Esophagus squamous epithelium (tissue), 5 donors: Measurements from ENCODE around the gene SLC16A5. TPM values are rescaled to one million over a fixed set of nuclear protein-coding genes. Genes with fewer than 3 reads are reported as not detected.
"Not testable (repeated sequence)": the region's sequence is repeated elsewhere in the genome, so short reads cannot be mapped to it uniquely, and the experiment has no call there.

Experiments
- DNase-seq: peaks from one replicate; lab custom pipeline; 2025; lab: John Stamatoyannopoulos, UW
- H3K27ac ChIP-seq, 4 donors: fragments of 200-600 bp; sonication (generic); one replicate each; pipeline ENCODE4 v1.5.1; 2016 to 2019; ENCODE audit warnings: mild to moderate bottlenecking in 1 of 4
- H3K27me3 ChIP-seq, 4 donors: fragments of 200-600 bp; sonication (generic); 1 replicate in 3 of 4; 2 replicates in 1 of 4; pipeline versions ENCODE4 v1.5.1 to v1.6.0; 2017 to 2021; ENCODE audit warnings: antibody characterized with exemption in 1 of 4
- H3K36me3 ChIP-seq, 3 donors: fragments of 200-600 bp; sonication (generic); one replicate each; pipeline ENCODE4 v1.5.1; 2016 to 2019
- H3K4me1 ChIP-seq, 3 donors: fragments of 200-600 bp; sonication (generic); one replicate each; pipeline ENCODE4 v1.5.1; 2017 to 2019
- H3K4me3 ChIP-seq, 4 donors: fragments of 200-600 bp; sonication (generic); 1 replicate in 3 of 4; 2 replicates in 1 of 4; pipeline ENCODE4 v1.5.1; 2016 to 2019; ENCODE audit warnings: mild to moderate bottlenecking in 2 of 4, moderate library complexity in 1 of 4
- H3K9me3 ChIP-seq, 3 donors: fragments of 200-600 bp; sonication (generic); one replicate each; pipeline ENCODE4 v1.5.1; 2016 to 2019
- POLR2A ChIP-seq, 4 donors: fragments of 450-650 bp; IDR thresholded peaks; one replicate each; pipeline ENCODE4 v1.6.1; 2017; ENCODE audit warnings: antibody characterized with exemption in 4 of 4, mild to moderate bottlenecking in 4 of 4, moderate library complexity in 3 of 4
- WGBS, 2 donors: methylation state at CpG; one replicate each; pipeline ENCODE4 v1.1.5; 2018; 5-methylcytosine and 5-hydroxymethylcytosine counted together
- intact Hi-C: fragments of 100-400 bp; cut with DNase I; formaldehyde crosslinking; loops from one replicate; pipeline ENCODE4 v1.15.0; 2022
- total RNA-seq, 4 donors: library from RNA; depleted of rRNA; stranded (reverse); fragments of >200 nt; gene quantifications; one replicate each; pipeline ENCODE4 v1.1.0, GENCODE V29; 2016
- TF ChIP-seq, protein P1 (sequence below), 6 experiments: fragments of 450-650 bp in 4 of 6; fragments of 200-600 bp in 2 of 6; sonication (generic) in 2 of 6; IDR thresholded peaks; one replicate each; pipeline ENCODE4 v1.5.1; 2016 to 2019; ENCODE audit warnings: antibody characterized with exemption in 6 of 6, mild to moderate bottlenecking in 4 of 6, moderate library complexity in 4 of 6
- donor health status: DM: yes; HTN: yes; CAD: no.

Gene SLC16A5
- total RNA-seq, 4 donors from 2014 or later, result 13.4 to 22.9 (median 17.4) TPM

DNA sequence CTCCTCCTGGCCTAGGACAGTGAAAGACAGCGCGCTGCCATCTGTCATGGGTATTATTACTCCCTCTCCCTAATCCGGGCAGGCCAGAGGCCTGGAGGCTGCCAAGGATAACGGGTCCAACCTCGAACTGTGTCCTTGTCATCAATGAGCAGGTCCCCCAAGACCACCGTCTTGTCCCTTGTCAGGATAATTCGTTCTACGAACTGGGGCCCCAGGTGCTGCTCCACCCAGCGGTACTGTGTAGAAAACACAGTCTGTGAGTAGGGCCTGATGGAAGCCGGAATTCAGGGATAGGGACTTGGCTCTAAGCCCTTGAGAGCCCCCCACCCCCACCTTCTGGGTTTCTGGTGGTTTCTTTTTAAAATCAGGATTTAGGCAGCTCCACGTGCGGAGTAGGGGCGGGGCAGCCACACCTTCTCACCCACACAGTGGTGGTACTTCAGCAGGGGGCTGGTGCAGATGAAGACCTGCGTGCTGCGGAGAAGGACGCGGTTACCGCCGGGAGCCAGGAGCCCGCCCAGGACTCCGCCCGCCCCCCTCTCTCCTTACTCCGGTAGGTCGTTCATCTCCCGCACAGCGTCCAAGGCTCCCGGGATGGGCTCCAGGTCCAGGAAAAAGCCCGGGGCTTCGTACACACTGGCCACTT is 43.0 kb downstream of the SLC16A5 start:
- 9 to 10% methylated on average over 2 to 9 of the region's 29 CpGs for WGBS, 2 donors
- TF ChIP-seq POLR2A (IDR thresholded peaks at IDR 0.05), result no peak
- TF ChIP-seq, protein P1, sequence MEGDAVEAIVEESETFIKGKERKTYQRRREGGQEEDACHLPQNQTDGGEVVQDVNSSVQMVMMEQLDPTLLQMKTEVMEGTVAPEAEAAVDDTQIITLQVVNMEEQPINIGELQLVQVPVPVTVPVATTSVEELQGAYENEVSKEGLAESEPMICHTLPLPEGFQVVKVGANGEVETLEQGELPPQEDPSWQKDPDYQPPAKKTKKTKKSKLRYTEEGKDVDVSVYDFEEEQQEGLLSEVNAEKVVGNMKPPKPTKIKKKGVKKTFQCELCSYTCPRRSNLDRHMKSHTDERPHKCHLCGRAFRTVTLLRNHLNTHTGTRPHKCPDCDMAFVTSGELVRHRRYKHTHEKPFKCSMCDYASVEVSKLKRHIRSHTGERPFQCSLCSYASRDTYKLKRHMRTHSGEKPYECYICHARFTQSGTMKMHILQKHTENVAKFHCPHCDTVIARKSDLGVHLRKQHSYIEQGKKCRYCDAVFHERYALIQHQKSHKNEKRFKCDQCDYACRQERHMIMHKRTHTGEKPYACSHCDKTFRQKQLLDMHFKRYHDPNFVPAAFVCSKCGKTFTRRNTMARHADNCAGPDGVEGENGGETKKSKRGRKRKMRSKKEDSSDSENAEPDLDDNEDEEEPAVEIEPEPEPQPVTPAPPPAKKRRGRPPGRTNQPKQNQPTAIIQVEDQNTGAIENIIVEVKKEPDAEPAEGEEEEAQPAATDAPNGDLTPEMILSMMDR (IDR thresholded peaks at IDR 0.05), result peak in 4 of 6 experiments; percentile 38 to 62 (median 46)
- H3K36me3 ChIP-seq, result peaks cover 0 to 24% (median 15%) of the 10 kb centered on the region in 3 donors
- no peak for DNase-seq
- H3K4me1 ChIP-seq, result peaks cover 11 to 90% (median 42%) of the 10 kb centered on the region in 3 donors
- intact Hi-C loops, result loop anchor here (5.0 kb wide), 1 partner anchor 37 kb away; no protein-coding TSS in a partner anchor
- H3K9me3 ChIP-seq, result no peaks in the 10 kb centered on the region
- H3K27me3 ChIP-seq, result no peaks in the 10 kb centered on the region
- H3K4me3 ChIP-seq, result peak overlapping the region; percentile 63 to 92 (median 74)
- peak overlapping the region; percentile 90 to 97 (median 92) for H3K27ac ChIP-seq

DNA sequence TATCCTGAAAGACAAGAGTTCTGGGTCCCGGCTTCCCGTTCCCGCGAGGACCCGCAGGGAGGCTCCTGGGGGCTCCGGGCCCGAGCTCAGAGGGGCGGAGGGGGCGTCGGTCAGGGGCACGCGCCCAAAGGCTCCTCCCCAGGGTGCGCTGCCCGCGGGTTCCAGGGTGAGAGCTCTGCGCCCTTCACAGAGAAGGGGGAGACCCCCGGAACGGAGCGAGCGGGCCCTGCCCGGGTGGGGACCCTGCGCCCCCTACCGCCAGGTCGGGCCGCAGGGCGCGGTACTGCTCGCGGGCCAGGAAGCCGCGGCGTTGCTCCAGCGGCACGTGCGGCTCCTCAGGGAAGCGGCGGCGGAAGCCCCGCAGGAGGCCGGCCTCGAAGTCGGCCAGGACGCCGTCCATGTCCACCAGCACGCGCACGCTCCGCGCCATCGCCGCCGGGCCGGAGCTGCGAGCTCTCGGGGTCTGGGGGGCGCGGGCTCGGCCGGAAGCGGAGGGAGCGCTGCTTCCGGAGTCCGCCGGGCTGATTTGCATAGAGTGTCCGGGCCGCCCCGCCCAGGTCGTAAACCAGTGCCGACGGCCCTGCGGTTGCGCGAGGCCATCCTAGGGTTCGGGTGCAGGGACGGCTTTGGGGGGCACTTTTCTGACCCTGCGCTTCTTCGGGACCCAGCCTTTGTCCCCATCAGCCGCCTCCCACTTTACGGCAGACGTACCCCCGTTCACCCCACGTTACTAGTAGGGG is 43.7 kb downstream of the SLC16A5 start, which contains the start of gene NT5C:
NT5C (minus strand) TSS at position 465 of the 740 bp plus-strand sequence; CDS start at position 430, 35 bp downstream.
- Histone ChIP-seq H3K27me3 (no peaks in the 10 kb centered on the region), H3K9me3 (no peaks in the 10 kb centered on the region), H3K27ac (peak within 1 kb of the TSS; percentile 90 to 97 (median 92)), H3K36me3 (peaks cover 0 to 24% (median 15%) of the 10 kb centered on the region in 3 donors), H3K4me1 (peaks cover 8 to 90% (median 43%) of the 10 kb centered on the region in 3 donors), H3K4me3 (peak within 1 kb of the TSS; percentile 63 to 92 (median 74))
- no peak for DNase-seq
- intact Hi-C loops, result loop anchor here (5.0 kb wide), 1 partner anchor 36 kb away; no protein-coding TSS in a partner anchor
- WGBS, 2 donors, result 0% methylated on average over 4 to 9 of the region's 82 CpGs
- TF ChIP-seq, protein P1 (IDR thresholded peaks at IDR 0.05), result peak; percentile 37 to 72 (median 62)
- TF ChIP-seq POLR2A (IDR thresholded peaks at IDR 0.05), result peak in 2 of 4 donors; percentile 63 to 67

DNA sequence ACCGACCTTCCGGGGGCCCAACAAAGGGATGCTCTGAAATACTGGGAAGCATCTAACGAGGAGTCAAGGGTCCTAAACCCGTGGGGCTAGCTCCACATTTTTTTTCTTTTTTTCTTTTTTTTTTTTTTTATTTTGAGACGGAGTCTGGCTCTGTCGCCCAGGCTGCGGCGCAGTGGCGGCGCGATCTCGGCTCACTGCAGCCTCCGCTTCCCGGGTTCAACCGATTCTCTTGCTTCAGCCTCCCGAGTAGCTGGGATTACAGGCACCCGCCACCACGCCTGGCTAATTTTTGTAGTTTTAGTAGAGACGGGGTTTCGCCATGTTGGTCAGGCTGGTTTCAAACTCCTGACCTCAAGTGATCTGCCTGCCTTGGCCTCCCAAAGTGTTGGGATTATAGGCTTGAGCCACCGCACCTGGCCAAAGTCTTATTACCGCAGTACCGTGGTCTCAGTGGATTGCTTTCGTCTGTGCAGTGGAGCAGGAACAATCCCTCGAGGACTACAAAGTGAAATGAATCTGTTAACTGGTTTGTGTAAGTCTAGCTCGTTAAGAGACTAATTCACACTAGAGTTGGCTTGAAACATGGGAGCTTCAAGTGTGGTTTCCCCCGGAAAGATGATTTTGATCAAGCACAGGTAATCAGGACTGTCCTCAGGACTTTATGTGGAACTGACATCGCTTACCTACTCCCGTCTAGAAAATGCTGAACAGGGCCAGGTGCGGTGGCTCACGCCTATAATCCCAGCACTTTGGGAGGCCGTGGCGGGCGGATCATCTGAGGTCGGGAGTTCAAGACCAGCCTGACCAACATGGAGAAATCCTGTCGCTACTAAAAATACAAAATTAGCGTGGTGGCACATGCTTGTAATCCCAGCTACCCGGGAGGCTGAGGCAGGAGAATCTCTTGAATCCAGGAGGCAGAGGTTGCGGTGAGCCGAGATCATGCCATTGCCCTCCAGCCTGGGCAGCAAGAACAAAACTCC is 44.6 kb downstream of the SLC16A5 start:
- Histone ChIP-seq H3K36me3 (peaks cover 0 to 24% (median 15%) of the 10 kb centered on the region in 3 donors), H3K4me3 (peak overlapping the region; percentile 63 to 92 (median 74)), H3K27ac (peak overlapping the region; percentile 90 to 97 (median 92)), H3K4me1 (peaks cover 8 to 89% (median 41%) of the 10 kb centered on the region in 3 donors)
- H3K9me3 ChIP-seq, DNase-seq, H3K27me3 ChIP-seq: not testable (repeated sequence)
- 68 to 74% methylated on average over 20 to 30 of the region's 40 CpGs for WGBS, 2 donors
- intact Hi-C loops, result loop anchor here (5.0 kb wide), 1 partner anchor 35 kb away; no protein-coding TSS in a partner anchor

DNA sequence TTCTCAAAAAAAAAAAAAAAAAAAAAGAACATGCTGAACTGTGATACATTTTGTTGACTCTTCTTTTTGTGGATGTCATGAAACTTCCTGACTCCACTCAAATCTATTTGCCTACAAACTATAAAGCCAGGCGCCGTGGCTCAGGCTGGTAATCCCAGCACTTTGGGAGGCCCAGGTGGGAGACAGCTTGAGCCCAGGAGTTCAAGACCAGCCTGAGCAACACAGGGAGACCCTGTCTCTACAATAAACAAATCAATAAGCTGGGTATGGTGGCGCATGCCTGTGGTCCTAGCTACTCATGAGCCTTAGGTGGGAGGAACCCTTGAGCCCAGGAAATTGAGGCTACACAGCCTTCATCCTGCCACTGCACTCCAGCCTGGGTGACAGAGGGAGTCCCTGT is 45.2 kb downstream of the SLC16A5 start:
- no peak for DNase-seq
- intact Hi-C loops, result loop anchor here (5.0 kb wide), 1 partner anchor 34 kb away; no protein-coding TSS in a partner anchor
- Histone ChIP-seq H3K4me1 (peaks cover 8 to 82% (median 34%) of the 10 kb centered on the region in 3 donors), H3K36me3 (peaks cover 0 to 24% (median 15%) of the 10 kb centered on the region in 3 donors), H3K9me3 (no peaks in the 10 kb centered on the region), H3K4me3 (no peak overlapping the region), H3K27ac (no peak overlapping the region), H3K27me3 (no peaks in the 10 kb centered on the region)
- TF ChIP-seq, protein P1 (IDR thresholded peaks at IDR 0.05), result no peak
- TF ChIP-seq POLR2A (IDR thresholded peaks at IDR 0.05), result no peak
- WGBS, 2 donors, result 85 to 100% methylated on average over 3 of the region's 3 CpGs

DNA sequence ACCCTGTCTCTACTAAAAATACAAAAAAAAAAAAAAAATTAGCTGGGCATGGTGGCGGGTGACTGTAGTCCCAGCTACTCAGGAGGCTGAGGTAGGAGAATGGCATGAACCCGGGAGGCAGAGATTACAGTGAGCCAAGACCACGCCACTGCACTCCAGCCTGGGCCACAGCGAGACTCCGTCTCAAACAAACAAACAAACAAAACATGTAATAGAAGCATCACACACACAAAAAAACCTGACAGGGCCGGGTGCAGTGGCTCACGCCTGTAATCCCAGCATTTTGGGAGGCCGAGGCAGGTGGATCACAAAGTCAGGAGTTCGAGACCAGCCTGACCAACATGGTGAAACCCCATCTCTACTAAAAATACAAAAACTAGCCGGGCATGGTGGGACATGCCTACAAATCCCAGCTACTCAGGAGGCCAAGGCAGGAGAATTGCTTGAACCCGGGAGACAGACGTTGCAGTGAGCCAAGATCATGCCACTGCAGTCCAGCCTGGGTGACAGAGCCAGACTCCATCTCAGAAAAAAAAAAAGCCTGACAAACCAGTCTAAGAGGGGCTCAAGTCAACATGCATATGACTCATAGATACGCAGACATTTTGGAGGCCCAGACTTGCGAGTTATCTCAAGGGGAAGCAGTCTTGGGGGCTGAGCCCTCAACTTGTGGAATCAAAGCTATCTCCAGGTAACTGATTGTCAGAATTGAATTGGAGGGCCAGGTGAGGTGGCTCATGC is 46.0 kb downstream of the SLC16A5 start:
- H3K4me3 ChIP-seq, H3K9me3 ChIP-seq, H3K27me3 ChIP-seq, DNase-seq: not testable (repeated sequence)
- H3K27ac ChIP-seq, result peak overlapping the region in 3 of 4 donors; percentile 49 to 76 (median 65)
- WGBS, 2 donors, result 61 to 63% methylated on average over 11 to 14 of the region's 14 CpGs
- intact Hi-C loops, result loop anchor here (5.0 kb wide), 1 partner anchor 34 kb away; no protein-coding TSS in a partner anchor
- H3K36me3 ChIP-seq, result peaks cover 0 to 18% (median 15%) of the 10 kb centered on the region in 3 donors
- peaks cover 8 to 75% (median 33%) of the 10 kb centered on the region in 3 donors for H3K4me1 ChIP-seq
